ENCODE measurements around the gene GNAI1. TPM values are rescaled to one million over a fixed set of nuclear protein-coding genes. Genes with fewer than 3 reads are reported as not detected.

Gene GNAI1
- total RNA-seq, 1 donor = 73.8 TPM

GRCh38 chr7:80263333-80263732 lies 128.7 kb downstream of the GNAI1 start:
- DNase-seq (ENCODE audit: low read depth) = peak; percentile 38
- TF ChIP-seq, protein P1, sequence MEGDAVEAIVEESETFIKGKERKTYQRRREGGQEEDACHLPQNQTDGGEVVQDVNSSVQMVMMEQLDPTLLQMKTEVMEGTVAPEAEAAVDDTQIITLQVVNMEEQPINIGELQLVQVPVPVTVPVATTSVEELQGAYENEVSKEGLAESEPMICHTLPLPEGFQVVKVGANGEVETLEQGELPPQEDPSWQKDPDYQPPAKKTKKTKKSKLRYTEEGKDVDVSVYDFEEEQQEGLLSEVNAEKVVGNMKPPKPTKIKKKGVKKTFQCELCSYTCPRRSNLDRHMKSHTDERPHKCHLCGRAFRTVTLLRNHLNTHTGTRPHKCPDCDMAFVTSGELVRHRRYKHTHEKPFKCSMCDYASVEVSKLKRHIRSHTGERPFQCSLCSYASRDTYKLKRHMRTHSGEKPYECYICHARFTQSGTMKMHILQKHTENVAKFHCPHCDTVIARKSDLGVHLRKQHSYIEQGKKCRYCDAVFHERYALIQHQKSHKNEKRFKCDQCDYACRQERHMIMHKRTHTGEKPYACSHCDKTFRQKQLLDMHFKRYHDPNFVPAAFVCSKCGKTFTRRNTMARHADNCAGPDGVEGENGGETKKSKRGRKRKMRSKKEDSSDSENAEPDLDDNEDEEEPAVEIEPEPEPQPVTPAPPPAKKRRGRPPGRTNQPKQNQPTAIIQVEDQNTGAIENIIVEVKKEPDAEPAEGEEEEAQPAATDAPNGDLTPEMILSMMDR (IDR thresholded peaks at IDR 0.05; ENCODE audit: insufficient read depth, low read depth, low read length) = no peak
- H3K4me3 ChIP-seq (ENCODE audit: low read depth, low read length) = no peak overlapping the region

DNA sequence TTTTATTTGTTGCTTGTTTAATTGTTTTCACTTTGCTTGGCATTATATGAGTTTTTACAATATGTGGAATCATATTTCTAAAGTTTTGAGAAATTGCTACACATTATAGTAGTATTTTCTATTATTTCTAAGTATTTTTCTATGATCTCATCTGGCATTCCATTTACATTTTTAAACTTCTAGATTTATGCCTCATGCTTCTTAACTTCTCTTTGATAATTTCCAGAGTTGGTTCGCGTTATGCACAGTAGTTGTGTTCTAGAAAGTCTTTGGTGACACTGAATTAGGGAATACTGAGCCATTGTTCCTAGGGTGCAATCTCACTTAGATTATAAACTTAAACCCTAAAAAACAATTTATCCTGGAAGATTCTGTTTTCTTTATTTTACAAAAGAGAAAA lies 129.2 kb downstream of the GNAI1 start:
- no peak overlapping the region for H3K4me3 ChIP-seq (ENCODE audit: low read depth, low read length)
- TF ChIP-seq, protein P1 (IDR thresholded peaks at IDR 0.05; ENCODE audit: insufficient read depth, low read depth, low read length) = no peak
- DNase-seq (ENCODE audit: low read depth) = no peak

- TF ChIP-seq, protein P1 (IDR thresholded peaks at IDR 0.05; ENCODE audit: insufficient read depth, low read depth, low read length) = no peak
- H3K4me3 ChIP-seq (ENCODE audit: low read depth, low read length) = no peak overlapping the region
- DNase-seq (ENCODE audit: low read depth) = no peak
Measured at GRCh38 chr7:80264769-80265495, 130.3 kb downstream of the GNAI1 start.

- TF ChIP-seq, protein P1 (IDR thresholded peaks at IDR 0.05; ENCODE audit: insufficient read depth, low read depth, low read length) = no peak
- DNase-seq (ENCODE audit: low read depth) = no peak
- no peak overlapping the region for H3K4me3 ChIP-seq (ENCODE audit: low read depth, low read length)
Measured at GRCh38 chr7:80272560-80273239, 138.1 kb downstream of the GNAI1 start.

DNA sequence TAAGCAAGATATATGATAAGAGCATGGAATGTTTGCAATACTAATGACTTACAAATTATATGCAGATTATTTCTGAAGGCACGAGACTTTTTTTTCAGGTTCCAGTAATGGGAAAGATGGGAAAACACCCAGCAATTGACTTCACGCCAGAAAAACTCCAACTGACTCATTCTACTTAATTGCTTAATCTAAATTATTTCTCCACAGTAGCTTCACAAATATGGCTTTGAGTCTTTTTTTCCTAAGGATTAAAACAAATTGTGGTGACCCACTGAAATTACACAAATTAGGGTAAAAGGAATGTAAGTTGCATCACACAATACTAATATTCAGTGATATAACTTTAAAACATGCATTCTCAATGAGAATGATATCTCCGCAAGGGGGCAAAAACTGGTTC lies 138.7 kb downstream of the GNAI1 start:
- TF ChIP-seq, protein P1 (IDR thresholded peaks at IDR 0.05; ENCODE audit: insufficient read depth, low read depth, low read length) = no peak
- DNase-seq (ENCODE audit: low read depth) = peak; percentile 78
- no peak overlapping the region for H3K4me3 ChIP-seq (ENCODE audit: low read depth, low read length)

- no peak for DNase-seq (ENCODE audit: low read depth)
- H3K4me3 ChIP-seq (ENCODE audit: low read depth, low read length) = no peak overlapping the region
- TF ChIP-seq, protein P1 (IDR thresholded peaks at IDR 0.05; ENCODE audit: insufficient read depth, low read depth, low read length) = no peak
Measured at GRCh38 chr7:80275192-80275605, 140.6 kb downstream of the GNAI1 start.

Small RNAs within 50 kb of the gene (small RNA-seq; reads per million reads assigned to genes)
- gene RN7SL869P = not detected

Measured in fibroblast of villous mesenchyme (primary cell).